ENCODE results near the gene FGGY.

DNA sequence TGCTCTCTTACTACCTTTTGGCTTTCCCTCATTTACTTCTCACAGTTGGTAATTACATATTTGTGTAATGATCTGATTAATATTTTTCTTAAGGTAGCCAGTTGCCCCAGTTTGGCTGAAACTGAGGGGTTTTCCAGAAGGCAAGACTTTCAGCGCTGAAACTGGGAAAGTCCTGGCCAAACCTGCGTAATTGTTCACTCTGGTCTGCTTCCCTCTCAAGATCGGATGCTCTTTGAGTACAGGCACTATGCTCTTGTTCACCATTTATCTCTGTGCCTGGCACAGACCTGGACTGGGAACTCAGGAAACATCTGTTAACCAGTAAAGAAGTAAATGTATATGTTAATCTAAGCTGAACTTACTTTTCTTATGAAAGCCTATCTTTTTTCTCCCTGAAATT, 308.3 kb downstream of the FGGY start:
- TF ChIP-seq, protein P1, sequence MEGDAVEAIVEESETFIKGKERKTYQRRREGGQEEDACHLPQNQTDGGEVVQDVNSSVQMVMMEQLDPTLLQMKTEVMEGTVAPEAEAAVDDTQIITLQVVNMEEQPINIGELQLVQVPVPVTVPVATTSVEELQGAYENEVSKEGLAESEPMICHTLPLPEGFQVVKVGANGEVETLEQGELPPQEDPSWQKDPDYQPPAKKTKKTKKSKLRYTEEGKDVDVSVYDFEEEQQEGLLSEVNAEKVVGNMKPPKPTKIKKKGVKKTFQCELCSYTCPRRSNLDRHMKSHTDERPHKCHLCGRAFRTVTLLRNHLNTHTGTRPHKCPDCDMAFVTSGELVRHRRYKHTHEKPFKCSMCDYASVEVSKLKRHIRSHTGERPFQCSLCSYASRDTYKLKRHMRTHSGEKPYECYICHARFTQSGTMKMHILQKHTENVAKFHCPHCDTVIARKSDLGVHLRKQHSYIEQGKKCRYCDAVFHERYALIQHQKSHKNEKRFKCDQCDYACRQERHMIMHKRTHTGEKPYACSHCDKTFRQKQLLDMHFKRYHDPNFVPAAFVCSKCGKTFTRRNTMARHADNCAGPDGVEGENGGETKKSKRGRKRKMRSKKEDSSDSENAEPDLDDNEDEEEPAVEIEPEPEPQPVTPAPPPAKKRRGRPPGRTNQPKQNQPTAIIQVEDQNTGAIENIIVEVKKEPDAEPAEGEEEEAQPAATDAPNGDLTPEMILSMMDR (IDR thresholded peaks at IDR 0.05; ENCODE audit: borderline replicate concordance, extremely low read depth, low read length, poor library complexity, severe bottlenecking): no peak
- TF ChIP-seq EZH2 (IDR thresholded peaks at IDR 0.05; ENCODE audit: borderline replicate concordance, low read depth, low read length, severe bottlenecking): no peak

All from DND-41 (cell line).